NCI-H2107 treated with DMSO at 0.1 percent for 48 hours (cell line): ENCODE measurements around the gene UCP3.

Experiments used
- DNase-seq: peaks from one replicate; lab custom pipeline; 2025; ENCODE audit not compliant: unreplicated experiment; lab: John Stamatoyannopoulos, UW

The UCP3 gene

GRCh38 chr11:74018331-74019005 is 9.6 kb upstream of the UCP3 start:
- DNase-seq: no peak

GRCh38 chr11:74017631-74018030 is 8.7 kb upstream of the UCP3 start:
- DNase-seq: no peak

GRCh38 chr11:74015919-74016684 is 7.2 kb upstream of the UCP3 start:
- DNase-seq: no peak

GRCh38 chr11:74014880-74015279 is 6.0 kb upstream of the UCP3 start:
- no peak for DNase-seq

- no peak for DNase-seq
Measured at GRCh38 chr11:74013141-74013540, 4.3 kb upstream of the UCP3 start.

- DNase-seq: no peak
Measured at GRCh38 chr11:74012074-74012809, 3.4 kb upstream of the UCP3 start.

GRCh38 chr11:74011360-74012073 is 2.6 kb upstream of the UCP3 start:
- no peak for DNase-seq

- no peak for DNase-seq
Measured at GRCh38 chr11:74010306-74011300, 1.7 kb upstream of the UCP3 start.

- DNase-seq: no peak
Measured at GRCh38 chr11:74009675-74010305, 905 bp upstream of the UCP3 start.

GRCh38 chr11:74009230-74009547 is 304 bp upstream of the UCP3 start:
- no peak for DNase-seq

GRCh38 chr11:74007691-74008372 is 1.1 kb downstream of the UCP3 start:
- DNase-seq: no peak

GRCh38 chr11:74006743-74007304 is 2.1 kb downstream of the UCP3 start:
- no peak for DNase-seq

GRCh38 chr11:74005721-74006517 is 3.0 kb downstream of the UCP3 start:
- no peak for DNase-seq

- no peak for DNase-seq
Measured at GRCh38 chr11:74004759-74005615, 3.9 kb downstream of the UCP3 start.

GRCh38 chr11:74004046-74004695 is 4.7 kb downstream of the UCP3 start:
- DNase-seq: no peak

GRCh38 chr11:74002832-74003231 is 6.1 kb downstream of the UCP3 start:
- no peak for DNase-seq

GRCh38 chr11:74001822-74002286 is 7.0 kb downstream of the UCP3 start:
- DNase-seq: no peak
